GM12873 (cell line): ENCODE data around the gene TSPY10.
"Not testable (repeated sequence)": the region's sequence is repeated elsewhere in the genome, so short reads cannot be mapped to it uniquely, and the experiment has no call there.

Source experiments
- CTCF ChIP-seq: IDR thresholded peaks from 2 replicates; pipeline ENCODE4 v1.5.1; 2012; ENCODE audit warnings: low read depth, mild to moderate bottlenecking, moderate library complexity, low read length, control low read depth; ENCODE audit not compliant: insufficient read depth; ENCODE audit errors: missing control alignments

TSPY10 gene

GRCh38 chrY:9527580-9527979, at the start of gene TSPY10:
Gene TSPY10, plus strand, starts transcription at chrY:9527880. Its CDS starts 46 bp downstream, at chrY:9527926.
- not testable (repeated sequence) for TF ChIP-seq CTCF

GRCh38 chrY:9486967-9487366, 40.7 kb upstream of the TSPY10 start, which contains the start of gene TSPY9:
Gene TSPY9, plus strand, starts transcription at chrY:9487267. Its CDS starts 46 bp downstream, at chrY:9487313.
- not testable (repeated sequence) for TF ChIP-seq CTCF
